Breast epithelium (tissue), 3 donors: ENCODE results near the gene NDUFB7.

Source experiments
- CTCF ChIP-seq, 3 donors: fragments of 450-650 bp; IDR thresholded peaks; one replicate each; pipeline ENCODE4 v1.5.1; 2016 to 2017; ENCODE audit warnings: antibody characterized with exemption in 3 of 3, mild to moderate bottlenecking in 3 of 3, moderate library complexity in 3 of 3
- POLR2A ChIP-seq: fragments of 450-650 bp; IDR thresholded peaks from one replicate; pipeline ENCODE4 v1.6.1; 2016; ENCODE audit warnings: antibody characterized with exemption, mild to moderate bottlenecking, moderate library complexity
- POLR2AphosphoS5 ChIP-seq, 3 donors: sonication (generic); formaldehyde crosslinking; IDR thresholded peaks; one replicate each; pipeline ENCODE4 v1.6.1; 2017; ENCODE audit warnings: antibody characterized with exemption in 3 of 3

- TF ChIP-seq CTCF (IDR thresholded peaks at IDR 0.05) (no peak), POLR2A (no peak), POLR2AphosphoS5 (IDR thresholded peaks at IDR 0.05) (no peak)
These were observed 45.4 kb downstream of the NDUFB7 start for GRCh38 chr19:14526423-14526822.
